SJCRH30 (cell line): ENCODE data around the gene ZDHHC8. TPM values are rescaled to one million over a fixed set of nuclear protein-coding genes. Genes with fewer than 3 reads are reported as not detected.

Experiments
- DNase-seq, 2 experiments: peaks; one replicate each; pipeline ENCODE4 v3.0.0-alpha.2; 2015 to 2020
- H3K27ac ChIP-seq: fragments of 250-450 bp; sonication (Bioruptor Pico); 2 replicates; pipeline ENCODE4 v1.5.1; 2020; ENCODE audit warnings: mild to moderate bottlenecking, moderate library complexity
- H3K27me3 ChIP-seq: fragments of 250-450 bp; sonication (Bioruptor Pico); 2 replicates; pipeline ENCODE4 v1.5.1; 2020; ENCODE audit warnings: mild to moderate bottlenecking, moderate library complexity
- H3K36me3 ChIP-seq: fragments of 250-450 bp; sonication (Bioruptor Pico); 2 replicates; pipeline ENCODE4 v1.5.1; 2020; ENCODE audit warnings: mild to moderate bottlenecking, moderate library complexity
- H3K4me1 ChIP-seq: fragments of 250-450 bp; sonication (Bioruptor Pico); 2 replicates; pipeline ENCODE4 v1.5.1; 2020; ENCODE audit warnings: mild to moderate bottlenecking, moderate library complexity
- H3K4me3 ChIP-seq: fragments of 250-450 bp; sonication (Bioruptor Pico); 2 replicates; pipeline ENCODE4 v1.5.1; 2020; ENCODE audit warnings: mild to moderate bottlenecking, moderate library complexity
- H3K9me3 ChIP-seq: fragments of 250-450 bp; sonication (Bioruptor Pico); replicated peaks from 2 replicates; pipeline ENCODE4 v1.5.1; 2020; ENCODE audit warnings: mild to moderate bottlenecking, moderate library complexity
- total RNA-seq: library from RNA; depleted of rRNA; stranded (reverse); fragments of >200 nt; shearing (Covaris generic); gene quantifications from 2 replicates; pipeline ENCODE4 v1.2.3, GENCODE V29; 2014

The ZDHHC8 gene
- total RNA-seq, 1 experiment from 2014 or later, result 16.4 TPM

- H3K27me3 ChIP-seq, result peaks cover 30% of the 10 kb centered on the region
- H3K4me1 ChIP-seq, result peaks cover 8% of the 10 kb centered on the region
- H3K27ac ChIP-seq, result no peak overlapping the region
- H3K4me3 ChIP-seq, result no peak overlapping the region
- no peaks in the 10 kb centered on the region for H3K9me3 ChIP-seq
- no peaks in the 10 kb centered on the region for H3K36me3 ChIP-seq
- no peak for DNase-seq
These were observed 43.9 kb downstream of the ZDHHC8 start for GRCh38 chr22:20175597-20175900.

- Histone ChIP-seq H3K36me3 (no peaks in the 10 kb centered on the region), H3K4me1 (peaks cover 8% of the 10 kb centered on the region), H3K4me3 (peak overlapping the region; percentile 22; the same call in 1 of the 2 replicates), H3K27ac (no peak overlapping the region), H3K9me3 (no peaks in the 10 kb centered on the region), H3K27me3 (peaks cover 34% of the 10 kb centered on the region)
- peak; percentile 53 to 65 for DNase-seq
These were observed 44.9 kb downstream of the ZDHHC8 start for GRCh38 chr22:20176421-20177085.

- Histone ChIP-seq H3K27ac (no peak overlapping the region), H3K4me1 (peaks cover 8% of the 10 kb centered on the region), H3K9me3 (no peaks in the 10 kb centered on the region), H3K36me3 (no peaks in the 10 kb centered on the region), H3K27me3 (peaks cover 34% of the 10 kb centered on the region), H3K4me3 (peak overlapping the region; percentile 22; the same call in 1 of the 2 replicates)
- no peak for DNase-seq
These were observed 45.8 kb downstream of the ZDHHC8 start for GRCh38 chr22:20177217-20177911.

DNA sequence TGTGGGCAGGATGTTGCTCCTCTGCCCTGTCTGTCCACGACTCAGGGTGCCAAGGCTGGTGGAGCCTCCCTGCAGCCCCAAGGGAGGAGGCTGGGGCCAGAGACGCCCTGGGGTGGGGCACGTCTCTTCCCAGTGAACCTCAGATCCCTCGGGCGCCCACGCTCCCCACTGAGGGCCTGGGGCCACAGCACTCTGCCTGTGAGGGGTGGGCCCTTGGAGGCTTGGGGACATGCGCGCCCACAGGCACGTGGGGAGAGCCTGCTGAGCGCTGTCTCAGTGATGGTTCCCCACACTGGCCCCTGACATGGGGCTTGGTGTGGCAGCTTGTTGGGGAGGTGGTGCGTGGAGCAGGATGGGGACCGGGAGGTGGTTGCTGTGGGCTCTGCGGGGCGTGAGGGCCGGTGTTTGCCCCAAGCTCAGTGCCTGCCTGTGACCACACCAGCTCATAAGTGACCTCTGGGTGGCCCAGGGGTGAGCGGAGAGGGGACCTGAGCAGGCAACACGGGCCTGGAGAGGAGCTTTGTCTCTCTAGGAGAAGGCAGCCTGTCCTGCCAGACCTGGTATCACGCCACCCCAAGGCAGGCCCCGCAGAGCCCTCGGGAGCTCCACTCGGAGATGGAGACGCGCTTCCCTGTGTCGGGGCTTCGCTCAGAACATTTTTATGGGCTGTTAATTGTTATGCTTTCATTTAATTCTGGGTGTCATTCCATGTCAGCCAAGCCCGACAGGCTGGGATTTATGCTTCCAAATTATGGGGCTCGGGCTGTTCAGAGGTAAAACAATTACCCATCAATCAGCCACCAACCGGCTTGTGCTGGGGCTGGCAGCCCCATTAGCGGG is 46.7 kb downstream of the ZDHHC8 start:
- Histone ChIP-seq H3K4me3 (no peak overlapping the region), H3K4me1 (peaks cover 8% of the 10 kb centered on the region), H3K27ac (no peak overlapping the region), H3K27me3 (peaks cover 32% of the 10 kb centered on the region), H3K36me3 (no peaks in the 10 kb centered on the region), H3K9me3 (no peaks in the 10 kb centered on the region)
- DNase-seq, result no peak

DNA sequence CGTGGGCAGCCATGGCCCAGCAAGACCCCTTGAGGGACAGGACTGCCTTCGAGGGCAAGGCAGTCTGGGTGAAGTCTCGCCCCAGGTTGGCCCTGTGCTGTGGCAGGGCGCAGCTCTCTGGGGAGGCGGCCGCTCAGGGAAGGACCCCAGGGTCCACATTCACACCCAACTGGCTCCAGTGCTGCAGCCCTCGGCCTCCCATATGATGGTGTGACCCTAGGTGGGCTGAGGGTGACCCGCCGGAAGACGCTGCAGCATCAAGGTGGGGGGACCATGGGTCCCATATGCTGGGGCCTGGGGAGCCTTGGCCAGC is 47.3 kb downstream of the ZDHHC8 start:
- DNase-seq, result no peak
- H3K36me3 ChIP-seq, result no peaks in the 10 kb centered on the region
- H3K27me3 ChIP-seq, result peaks cover 27% of the 10 kb centered on the region
- no peaks in the 10 kb centered on the region for H3K9me3 ChIP-seq
- peaks cover 8% of the 10 kb centered on the region for H3K4me1 ChIP-seq
- no peak overlapping the region for H3K4me3 ChIP-seq
- no peak overlapping the region for H3K27ac ChIP-seq

- no peak for DNase-seq
- peaks cover 8% of the 10 kb centered on the region for H3K4me1 ChIP-seq
- H3K4me3 ChIP-seq, result no peak overlapping the region
- peaks cover 26% of the 10 kb centered on the region for H3K27me3 ChIP-seq
- no peaks in the 10 kb centered on the region for H3K36me3 ChIP-seq
- no peaks in the 10 kb centered on the region for H3K9me3 ChIP-seq
- no peak overlapping the region for H3K27ac ChIP-seq
These were observed 48.0 kb downstream of the ZDHHC8 start for GRCh38 chr22:20179455-20180244.

GRCh38 chr22:20180245-20180630 is 48.6 kb downstream of the ZDHHC8 start:
- Histone ChIP-seq H3K4me1 (peaks cover 8% of the 10 kb centered on the region), H3K9me3 (no peaks in the 10 kb centered on the region), H3K27ac (no peak overlapping the region), H3K4me3 (no peak overlapping the region), H3K36me3 (no peaks in the 10 kb centered on the region), H3K27me3 (peaks cover 26% of the 10 kb centered on the region)
- DNase-seq, result no peak

DNA sequence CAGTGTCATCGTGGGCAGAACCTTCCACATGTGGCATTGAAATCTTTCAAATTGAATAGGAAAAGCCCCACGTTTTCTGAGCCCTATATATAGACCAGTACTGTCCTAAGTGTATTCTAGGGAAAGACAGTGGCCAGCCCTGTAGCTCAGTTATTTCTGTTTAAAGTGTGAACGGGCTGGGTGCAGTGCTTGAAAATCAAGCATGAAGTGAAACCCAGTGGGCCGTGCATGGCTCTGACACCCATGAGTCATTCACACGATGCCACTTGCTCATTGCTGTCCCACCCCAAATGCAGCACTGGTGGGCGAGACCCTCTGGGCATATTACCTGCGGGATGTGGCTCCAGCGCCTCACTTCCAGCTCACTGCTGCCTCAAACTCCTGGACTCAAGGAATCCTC is 49.0 kb downstream of the ZDHHC8 start:
- H3K4me3 ChIP-seq, result no peak overlapping the region
- DNase-seq, result no peak
- peaks cover 8% of the 10 kb centered on the region for H3K4me1 ChIP-seq
- no peak overlapping the region for H3K27ac ChIP-seq
- no peaks in the 10 kb centered on the region for H3K36me3 ChIP-seq
- H3K9me3 ChIP-seq, result no peaks in the 10 kb centered on the region
- peaks cover 26% of the 10 kb centered on the region for H3K27me3 ChIP-seq

DNA sequence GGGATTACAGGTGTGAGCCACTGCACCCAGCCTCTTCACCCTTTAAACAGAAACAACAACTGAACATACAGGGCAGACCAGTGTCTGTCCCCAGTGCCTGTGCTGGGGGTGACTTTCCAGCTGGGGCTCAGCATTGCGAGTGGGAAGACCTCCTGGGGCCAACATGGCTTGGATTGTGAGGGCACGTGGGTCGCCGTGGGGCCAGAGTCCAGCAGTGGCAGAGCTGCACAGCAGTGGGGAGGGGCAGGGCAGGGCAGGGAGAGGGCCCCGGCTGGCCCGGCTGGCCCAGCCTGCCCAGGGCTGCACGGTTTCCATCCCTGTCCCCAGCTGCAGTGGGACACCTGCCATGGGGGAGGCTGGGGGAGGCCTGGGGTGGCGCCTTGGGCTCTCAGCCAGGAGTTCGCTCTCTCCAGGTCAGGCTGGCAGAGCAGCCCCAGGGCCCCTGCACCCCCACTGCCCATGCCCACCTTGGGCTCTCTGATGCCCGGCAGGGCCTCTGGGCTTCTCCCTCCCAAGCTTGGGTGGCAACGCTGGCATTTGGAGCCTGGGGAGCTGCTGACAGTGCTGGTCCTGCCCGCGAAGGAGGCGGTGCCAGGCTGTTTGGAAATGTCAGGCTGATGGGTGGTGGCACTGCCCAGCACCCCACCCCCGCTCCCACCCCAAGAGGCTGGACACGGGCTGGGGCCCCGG is 49.7 kb downstream of the ZDHHC8 start:
- H3K27me3 ChIP-seq, result peaks cover 25% of the 10 kb centered on the region
- no peak overlapping the region for H3K27ac ChIP-seq
- peaks cover 8% of the 10 kb centered on the region for H3K4me1 ChIP-seq
- no peaks in the 10 kb centered on the region for H3K36me3 ChIP-seq
- H3K9me3 ChIP-seq, result no peaks in the 10 kb centered on the region
- no peak overlapping the region for H3K4me3 ChIP-seq
- no peak for DNase-seq

- Histone ChIP-seq H3K27me3 (peaks cover 23% of the 10 kb centered on the region), H3K27ac (no peak overlapping the region), H3K4me1 (peaks cover 8% of the 10 kb centered on the region), H3K9me3 (no peaks in the 10 kb centered on the region), H3K36me3 (no peaks in the 10 kb centered on the region), H3K4me3 (no peak overlapping the region)
- DNase-seq, result no peak
These were observed 50.3 kb downstream of the ZDHHC8 start for GRCh38 chr22:20181884-20182236.

GRCh38 chr22:20182365-20182764 is 50.8 kb downstream of the ZDHHC8 start:
- Histone ChIP-seq H3K27ac (no peak overlapping the region), H3K9me3 (no peaks in the 10 kb centered on the region), H3K36me3 (no peaks in the 10 kb centered on the region), H3K4me1 (peaks cover 3% of the 10 kb centered on the region; the same call in 1 of the 2 replicates), H3K27me3 (peaks cover 18% of the 10 kb centered on the region), H3K4me3 (no peak overlapping the region)
- DNase-seq, result no peak

DNA sequence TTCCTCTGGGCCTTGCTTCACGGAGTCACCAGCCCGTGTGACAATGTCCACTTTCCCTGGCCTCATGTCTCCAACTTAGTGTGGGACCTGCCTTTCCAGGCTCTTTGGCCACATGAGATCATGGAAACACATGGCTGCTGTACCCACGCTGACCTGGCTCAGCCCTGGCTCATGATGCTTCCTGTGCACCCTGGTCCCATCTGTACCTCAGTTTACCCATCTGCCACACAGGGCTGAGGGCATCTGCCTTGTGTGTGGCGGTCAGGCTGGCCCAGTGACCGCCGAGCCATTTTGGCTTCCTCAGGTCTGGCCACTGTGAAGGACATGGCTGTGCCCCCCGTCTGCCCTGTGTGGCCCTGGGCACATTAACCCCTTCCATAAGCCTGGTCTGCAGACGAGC is 51.5 kb downstream of the ZDHHC8 start:
- H3K4me1 ChIP-seq, result no peaks in the 10 kb centered on the region
- H3K4me3 ChIP-seq, result no peak overlapping the region
- H3K36me3 ChIP-seq, result no peaks in the 10 kb centered on the region
- H3K27ac ChIP-seq, result no peak overlapping the region
- peaks cover 10% of the 10 kb centered on the region for H3K27me3 ChIP-seq
- no peak for DNase-seq
- H3K9me3 ChIP-seq, result no peaks in the 10 kb centered on the region

- Histone ChIP-seq H3K27ac (no peak overlapping the region), H3K4me3 (no peak overlapping the region), H3K27me3 (peaks cover 8% of the 10 kb centered on the region), H3K9me3 (no peaks in the 10 kb centered on the region), H3K36me3 (no peaks in the 10 kb centered on the region), H3K4me1 (no peaks in the 10 kb centered on the region)
- DNase-seq, result no peak
These were observed 52.2 kb downstream of the ZDHHC8 start for GRCh38 chr22:20183823-20184222.

- Histone ChIP-seq H3K4me3 (no peak overlapping the region), H3K4me1 (no peaks in the 10 kb centered on the region), H3K9me3 (no peaks in the 10 kb centered on the region), H3K27me3 (peaks cover 8% of the 10 kb centered on the region), H3K36me3 (no peaks in the 10 kb centered on the region), H3K27ac (no peak overlapping the region)
- no peak for DNase-seq
These were observed 53.0 kb downstream of the ZDHHC8 start for GRCh38 chr22:20184501-20185165.
